Left lung (tissue), 10 donors: ENCODE results near the gene PTPRO. TPM values are rescaled to one million over a fixed set of nuclear protein-coding genes. Genes with fewer than 3 reads are reported as not detected.
A peak's percentile ranks its signal among the peaks of the same experiment; 100 is the strongest.

Source experiments
- ATAC-seq: fragments of 200-7000 bp; cut with Tn5 transposase; one replicate; pipeline ENCODE4 v1.9.1; 2020; ENCODE audit warnings: moderate library complexity
- DNase-seq, 4 donors: peaks; one replicate each; pipeline ENCODE4 v3.0.0-alpha.2; 2013 to 2020
- H3K27ac ChIP-seq, 2 donors: fragments of 200-600 bp; sonication (generic) in 1 of 2; one replicate each; pipeline versions ENCODE4 v1.5.0 to v1.8.0; 2020 to 2021
- H3K27me3 ChIP-seq, 2 donors: fragments of 200-600 bp; sonication (generic) in 1 of 2; one replicate each; pipeline versions ENCODE4 v1.5.0 to v1.8.0; 2020 to 2021
- H3K36me3 ChIP-seq, 2 donors: fragments of 200-600 bp; sonication (generic) in 1 of 2; one replicate each; pipeline versions ENCODE4 v1.5.0 to v1.8.0; 2020 to 2021
- H3K4me1 ChIP-seq, 2 donors: fragments of 200-600 bp; one replicate each; pipeline ENCODE4 v1.8.0; 2021
- H3K4me3 ChIP-seq, 2 donors: fragments of 200-600 bp; sonication (generic) in 1 of 2; one replicate each; pipeline versions ENCODE4 v1.5.0 to v1.8.0; 2020 to 2021; ENCODE audit warnings: mild to moderate bottlenecking in 1 of 2
- H3K9me3 ChIP-seq, 2 donors: fragments of 200-600 bp; sonication (generic) in 1 of 2; one replicate each; pipeline versions ENCODE4 v1.5.0 to v1.8.0; 2020 to 2021
- intact Hi-C, 2 donors: fragments of 100-400 bp; cut with DNase I; formaldehyde crosslinking; loops; one replicate each; pipeline versions ENCODE4 v1.11.2 to v1.14.2; 2022
- polyA plus RNA-seq, 6 donors: library from polyadenylated mRNA; unstranded; fragments of 120-200 nt; gene quantifications; one replicate each; pipeline ENCODE4 v1.2.1, GENCODE V29; 2013; ENCODE audit not compliant: insufficient read length in 6 of 6
- total RNA-seq, 2 donors: library from RNA; stranded (reverse); fragmentation: NEBNext Ultra II Directional; extraction: Animal tissue kit (Norgen Biotek cat#: 25700); gene quantifications; one replicate each; pipeline ENCODE4 v1.2.1, GENCODE V29; 2021
- TF ChIP-seq, protein P1 (sequence below), 2 donors: fragments of 200-600 bp; sonication (generic) in 1 of 2; IDR thresholded peaks; one replicate each; pipeline versions ENCODE4 v1.5.0 to v1.8.0; 2021; ENCODE audit warnings: antibody characterized with exemption in 2 of 2
- donor health status: DM: no; HTN: yes; CAD: no.
- donor health status: DM: no; HTN: no; CAD: no.

PTPRO gene
- total and polyA plus RNA-seq, 8 donors: 1.1 to 11.9 (median 1.7) TPM

DNA sequence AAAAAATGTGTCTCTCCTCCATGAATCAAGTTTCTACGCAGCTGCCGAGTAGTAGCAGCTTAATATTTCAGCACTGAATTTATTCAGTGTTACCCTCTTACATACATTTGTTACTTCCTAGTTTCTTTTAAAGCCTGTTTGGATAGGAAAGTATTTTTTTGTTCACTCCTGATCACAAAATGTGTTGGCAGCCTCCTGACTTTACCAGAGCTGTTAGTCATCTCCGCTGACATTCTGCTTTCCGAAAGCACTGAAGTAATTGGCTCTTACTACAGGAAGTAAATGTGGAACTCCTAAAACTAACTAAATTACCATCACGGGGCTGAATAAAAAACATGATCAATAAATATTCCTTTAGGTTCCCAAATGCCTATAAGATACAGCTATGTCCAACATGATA, 241.4 kb downstream of the PTPRO start:
- peak overlapping the region; percentile 57 for H3K27ac ChIP-seq
- H3K4me3 ChIP-seq: no peak overlapping the region
- H3K9me3 ChIP-seq: no peaks in the 10 kb centered on the region
- no peaks in the 10 kb centered on the region for H3K36me3 ChIP-seq
- H3K27me3 ChIP-seq: no peaks in the 10 kb centered on the region
- TF ChIP-seq, protein P1, sequence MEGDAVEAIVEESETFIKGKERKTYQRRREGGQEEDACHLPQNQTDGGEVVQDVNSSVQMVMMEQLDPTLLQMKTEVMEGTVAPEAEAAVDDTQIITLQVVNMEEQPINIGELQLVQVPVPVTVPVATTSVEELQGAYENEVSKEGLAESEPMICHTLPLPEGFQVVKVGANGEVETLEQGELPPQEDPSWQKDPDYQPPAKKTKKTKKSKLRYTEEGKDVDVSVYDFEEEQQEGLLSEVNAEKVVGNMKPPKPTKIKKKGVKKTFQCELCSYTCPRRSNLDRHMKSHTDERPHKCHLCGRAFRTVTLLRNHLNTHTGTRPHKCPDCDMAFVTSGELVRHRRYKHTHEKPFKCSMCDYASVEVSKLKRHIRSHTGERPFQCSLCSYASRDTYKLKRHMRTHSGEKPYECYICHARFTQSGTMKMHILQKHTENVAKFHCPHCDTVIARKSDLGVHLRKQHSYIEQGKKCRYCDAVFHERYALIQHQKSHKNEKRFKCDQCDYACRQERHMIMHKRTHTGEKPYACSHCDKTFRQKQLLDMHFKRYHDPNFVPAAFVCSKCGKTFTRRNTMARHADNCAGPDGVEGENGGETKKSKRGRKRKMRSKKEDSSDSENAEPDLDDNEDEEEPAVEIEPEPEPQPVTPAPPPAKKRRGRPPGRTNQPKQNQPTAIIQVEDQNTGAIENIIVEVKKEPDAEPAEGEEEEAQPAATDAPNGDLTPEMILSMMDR (IDR thresholded peaks at IDR 0.05): no peak
- peaks cover 8 to 11% of the 10 kb centered on the region in 2 donors for H3K4me1 ChIP-seq
- ATAC-seq (peak; percentile 67), DNase-seq (peak in 1 of 4 donors; percentile 6)
- intact Hi-C loops: no loop called here

DNA sequence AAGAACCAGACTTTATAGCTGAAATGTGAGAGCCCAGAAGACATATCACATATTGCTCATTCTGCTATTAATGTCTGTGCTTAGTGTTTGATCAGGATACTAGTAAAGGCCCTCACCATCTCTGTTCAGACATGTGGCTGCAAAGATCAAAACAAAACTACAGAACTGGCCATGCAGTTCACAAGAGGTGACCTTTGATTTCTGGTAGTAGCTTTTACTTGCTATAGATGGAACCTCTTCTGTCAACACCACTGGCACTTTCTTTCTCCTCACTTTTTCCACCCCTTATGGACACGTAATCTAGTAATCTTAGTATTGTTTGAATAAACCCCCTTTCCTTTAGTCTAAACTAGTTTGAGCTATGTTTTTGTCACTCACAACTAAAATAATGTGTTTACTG, 252.0 kb downstream of the PTPRO start:
- H3K9me3 ChIP-seq: no peaks in the 10 kb centered on the region
- H3K27ac ChIP-seq: no peak overlapping the region
- no peak for DNase-seq
- H3K4me3 ChIP-seq: no peak overlapping the region
- intact Hi-C loops: no loop called here
- H3K4me1 ChIP-seq: peaks cover 0 to 10% of the 10 kb centered on the region in 2 donors
- no peaks in the 10 kb centered on the region for H3K36me3 ChIP-seq
- H3K27me3 ChIP-seq: no peaks in the 10 kb centered on the region
- TF ChIP-seq, protein P1 (IDR thresholded peaks at IDR 0.05): no peak
- ATAC-seq: no peak

DNA sequence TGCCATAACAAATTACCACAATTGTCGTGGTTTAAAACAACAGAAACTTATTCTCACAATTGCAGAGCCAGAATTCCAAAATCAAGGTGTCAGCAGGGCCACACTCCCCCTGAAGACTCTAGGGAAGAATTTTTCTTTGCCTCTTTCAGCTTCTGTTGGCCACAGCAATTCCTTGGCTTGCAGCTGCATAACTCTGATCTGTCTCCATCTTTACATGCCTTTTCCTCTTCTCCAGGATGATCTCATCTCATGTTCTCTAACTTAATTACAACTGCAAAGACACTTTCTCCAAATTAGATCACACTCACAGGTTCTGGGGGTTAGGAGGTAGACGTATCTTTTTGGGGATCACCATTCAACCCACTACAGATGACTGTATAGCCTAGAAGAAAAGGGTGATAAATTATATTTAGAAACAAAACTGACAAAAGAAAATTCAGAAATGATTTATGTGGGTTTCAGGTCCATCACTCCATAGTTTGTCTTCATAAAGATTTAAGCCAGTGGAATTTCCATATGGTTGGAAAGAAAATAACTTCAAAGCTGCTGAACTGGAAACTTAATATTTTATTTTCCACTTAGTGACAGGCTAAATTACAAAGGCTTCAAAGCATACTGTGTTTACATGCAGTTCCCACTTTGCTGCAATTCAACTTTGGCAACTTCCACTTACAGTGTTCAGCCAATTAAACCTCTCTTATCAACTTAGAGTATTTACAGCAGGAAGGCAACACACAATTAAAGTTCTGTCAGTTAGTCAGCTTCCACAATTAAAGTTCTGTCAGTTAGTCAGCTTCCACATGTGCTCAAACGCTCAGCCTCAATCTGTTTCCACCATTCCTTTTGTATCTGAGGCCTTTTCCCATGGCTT, 253.6 kb downstream of the PTPRO start:
- Histone ChIP-seq H3K27me3 (no peaks in the 10 kb centered on the region), H3K4me3 (no peak overlapping the region), H3K36me3 (no peaks in the 10 kb centered on the region), H3K27ac (no peak overlapping the region), H3K9me3 (no peaks in the 10 kb centered on the region), H3K4me1 (peaks cover 0 to 5% of the 10 kb centered on the region in 2 donors)
- no peak for ATAC-seq
- intact Hi-C loops: no loop called here
- peak in 2 of 4 donors; percentile 28 to 41 for DNase-seq
- TF ChIP-seq, protein P1 (IDR thresholded peaks at IDR 0.05): no peak

DNA sequence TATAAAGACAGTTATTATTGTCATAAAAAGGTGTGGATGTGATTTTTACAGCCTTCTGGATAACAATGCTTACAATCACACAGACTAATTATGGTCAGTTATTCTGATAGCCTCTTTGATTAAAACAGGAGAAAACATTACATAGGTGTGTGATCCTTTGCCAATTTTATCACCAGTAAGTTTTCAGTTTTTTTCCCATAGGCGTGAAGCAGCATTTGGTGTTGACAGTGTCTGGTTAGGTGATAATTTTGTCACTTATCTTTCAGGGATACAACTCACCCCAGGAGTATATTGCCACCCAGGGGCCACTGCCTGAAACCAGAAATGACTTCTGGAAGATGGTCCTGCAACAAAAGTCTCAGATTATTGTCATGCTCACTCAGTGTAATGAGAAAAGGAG, 258.1 kb downstream of the PTPRO start:
- no peaks in the 10 kb centered on the region for H3K27me3 ChIP-seq
- no peak overlapping the region for H3K27ac ChIP-seq
- TF ChIP-seq, protein P1 (IDR thresholded peaks at IDR 0.05): no peak
- H3K9me3 ChIP-seq: no peaks in the 10 kb centered on the region
- no peak overlapping the region for H3K4me3 ChIP-seq
- H3K4me1 ChIP-seq: no peaks in the 10 kb centered on the region
- no peaks in the 10 kb centered on the region for H3K36me3 ChIP-seq
- ATAC-seq (no peak), DNase-seq (no peak)
- intact Hi-C loops: no loop called here

DNA sequence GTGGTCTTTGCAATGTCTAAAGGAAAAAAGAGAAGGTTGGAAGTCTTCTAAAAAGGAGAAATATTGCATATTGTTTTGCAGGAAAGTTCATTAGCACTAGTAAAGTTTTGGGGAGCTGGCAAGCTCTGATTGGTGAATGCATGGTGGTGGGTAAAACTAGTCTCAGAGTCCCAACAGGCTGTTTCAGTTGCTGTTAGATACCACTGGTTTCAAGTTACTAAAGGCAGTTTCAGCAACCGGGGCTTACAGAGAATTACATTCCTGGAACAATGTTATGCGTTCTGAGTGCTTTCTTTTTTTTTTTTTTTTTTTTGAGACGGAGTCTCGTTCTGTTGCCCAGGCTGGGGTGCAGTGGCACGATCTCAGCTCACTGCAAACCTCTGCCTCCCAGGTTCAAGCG, 258.7 kb downstream of the PTPRO start:
- Histone ChIP-seq H3K27ac (no peak overlapping the region), H3K36me3 (no peaks in the 10 kb centered on the region), H3K9me3 (no peaks in the 10 kb centered on the region), H3K4me1 (no peaks in the 10 kb centered on the region), H3K27me3 (no peaks in the 10 kb centered on the region), H3K4me3 (no peak overlapping the region)
- ATAC-seq (no peak), DNase-seq (no peak)
- intact Hi-C loops: no loop called here
- TF ChIP-seq, protein P1 (IDR thresholded peaks at IDR 0.05): no peak
